ENCODE data around the gene AAK1.

GRCh38 chr2:69639266-69639665 is 4.3 kb downstream of the AAK1 start:
- TF ChIP-seq CTCF (conservative IDR thresholded peaks at IDR 0.05; ENCODE audit: low read depth, low read length): no peak
- no peak for TF ChIP-seq EZH2 (IDR thresholded peaks at IDR 0.05; ENCODE audit: borderline replicate concordance, low read depth, low read length, poor library complexity, severe bottlenecking)

Measured in A673 (cell line).